Measurements from ENCODE around the gene TMEM11. TPM values are rescaled to one million over a fixed set of nuclear protein-coding genes. Genes with fewer than 3 reads are reported as not detected.

TMEM11 gene, protein sequence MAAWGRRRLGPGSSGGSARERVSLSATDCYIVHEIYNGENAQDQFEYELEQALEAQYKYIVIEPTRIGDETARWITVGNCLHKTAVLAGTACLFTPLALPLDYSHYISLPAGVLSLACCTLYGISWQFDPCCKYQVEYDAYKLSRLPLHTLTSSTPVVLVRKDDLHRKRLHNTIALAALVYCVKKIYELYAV
- 10 to 100 TPM; 21.2 to 24.9 (median 21.9) TPM for polyA plus RNA-seq (ENCODE audit: insufficient read length in 3 of 3)

DNA sequence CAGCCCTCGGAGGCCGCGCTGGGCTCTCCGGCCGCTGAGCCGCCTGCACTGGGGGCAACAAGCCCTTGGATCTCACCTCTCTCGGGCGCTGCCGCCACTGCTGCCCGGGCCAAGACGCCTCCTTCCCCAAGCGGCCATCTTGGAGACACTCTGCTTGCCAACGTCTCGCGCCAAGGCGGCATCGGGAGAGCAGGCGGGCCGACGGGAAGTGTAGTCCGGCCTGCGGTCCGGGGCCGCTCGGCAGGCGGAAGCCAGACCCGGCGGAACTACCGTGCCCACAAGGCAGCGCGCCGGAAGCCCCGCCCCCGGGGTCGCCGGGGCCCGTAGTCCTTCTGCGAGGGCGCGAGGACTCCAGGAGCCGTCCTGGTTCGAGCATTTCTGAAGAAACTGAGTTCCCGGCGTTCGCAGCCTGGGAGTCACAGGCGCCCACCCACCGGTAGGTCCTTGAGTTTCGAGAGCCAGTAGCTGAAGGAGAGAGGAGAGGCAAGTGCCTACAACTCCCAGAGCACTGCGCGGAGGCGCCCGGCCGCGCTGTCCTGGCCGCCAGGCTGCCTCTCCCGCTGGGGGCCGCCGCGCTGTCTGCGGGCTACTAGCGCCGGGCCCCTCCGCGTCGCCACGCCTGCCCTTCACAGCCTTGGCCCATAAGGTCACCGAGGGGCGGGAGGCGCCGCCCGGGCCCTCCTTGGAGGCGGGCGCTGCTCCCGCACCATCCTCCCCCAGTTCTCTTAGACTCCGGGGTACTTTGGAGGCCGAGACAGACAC lies at the start of gene TMEM11:
TSS of gene TMEM11 (minus strand) at position 147 of the 762 bp plus-strand sequence. CDS start at position 138, 9 bp downstream.
- DNase-seq (ENCODE audit: low read depth in 3 of 3, low spot score in 2 of 3) = peak; percentile 82 to 87 (median 87)

DNA sequence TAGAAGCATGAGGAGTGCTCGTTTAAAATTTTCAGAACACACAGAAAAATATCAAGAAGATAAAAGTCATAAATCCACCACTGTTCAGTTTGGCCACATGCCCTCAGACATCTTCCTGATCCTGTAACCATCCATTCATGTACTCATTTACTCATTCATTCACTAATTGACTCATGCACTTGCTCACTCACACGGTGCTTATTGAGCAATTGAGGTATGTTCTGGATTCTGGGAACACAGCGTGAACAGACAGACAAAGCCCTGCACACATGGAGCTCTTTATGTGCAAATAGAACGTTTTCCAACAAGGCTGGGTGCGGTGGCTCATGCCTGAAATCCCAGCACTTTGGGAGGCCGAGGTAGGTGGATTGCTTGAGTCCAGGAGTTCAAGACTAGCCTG lies 49.4 kb upstream of the TMEM11 start:
- no peak for DNase-seq (ENCODE audit: low read depth in 3 of 3, low spot score in 2 of 3)

DNA sequence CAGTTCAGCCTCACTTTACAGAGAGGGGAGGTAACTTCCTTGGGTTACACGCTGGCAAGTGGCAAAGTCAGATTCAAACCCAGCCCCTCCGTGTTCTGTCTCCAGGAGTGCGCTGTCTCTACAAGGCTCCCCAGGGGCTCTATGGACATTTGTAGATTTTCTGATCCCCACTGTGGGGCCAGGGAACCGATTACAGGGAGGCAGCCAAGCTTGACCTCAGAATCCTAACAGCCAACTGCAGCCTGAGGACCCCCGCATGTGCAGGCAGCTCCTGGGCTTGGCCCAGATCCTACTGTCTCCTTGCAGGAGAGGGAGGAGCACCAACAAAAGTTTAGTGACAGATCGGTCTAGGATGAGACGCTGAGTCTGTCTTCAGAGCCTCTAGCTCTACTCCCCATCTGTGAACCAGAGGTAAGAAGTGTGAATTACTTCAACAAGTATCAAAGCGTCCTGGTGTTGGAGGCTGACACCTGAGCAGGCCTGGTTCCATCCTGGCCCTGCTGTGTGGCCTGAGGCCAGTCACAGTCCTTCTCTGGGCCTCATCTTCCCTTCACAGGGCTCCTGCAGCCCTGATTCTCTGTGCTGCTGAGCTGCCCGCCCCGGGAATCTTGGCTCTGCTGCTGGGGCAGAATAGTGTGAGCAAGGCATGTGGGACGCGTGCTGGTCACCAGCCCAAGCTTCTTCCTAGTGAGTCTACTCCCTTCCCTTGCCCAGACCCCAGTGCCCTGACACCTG lies 48.5 kb upstream of the TMEM11 start:
- no peak for DNase-seq (ENCODE audit: low read depth in 3 of 3, low spot score in 2 of 3)

DNA sequence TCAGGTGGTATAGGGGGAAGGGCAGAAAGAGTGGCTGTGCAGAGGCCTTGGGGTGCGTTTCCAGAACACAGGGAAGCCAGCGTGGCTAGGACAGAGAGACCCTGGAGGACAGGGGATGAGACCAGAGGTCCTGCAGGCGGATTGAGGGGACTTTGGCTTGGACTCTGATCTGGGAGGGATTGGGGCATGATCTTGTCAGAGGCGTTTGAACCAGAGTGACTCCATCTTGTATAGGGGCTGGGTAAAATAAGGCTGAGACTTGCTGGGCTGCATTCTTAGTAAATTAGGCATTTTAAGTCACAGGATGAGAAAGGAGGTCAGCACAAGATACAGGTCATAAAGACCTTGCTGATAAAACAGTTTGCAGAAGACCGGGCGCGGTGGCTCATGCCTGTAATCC lies 44.6 kb upstream of the TMEM11 start:
- no peak for DNase-seq (ENCODE audit: low read depth in 3 of 3, low spot score in 2 of 3)

DNA sequence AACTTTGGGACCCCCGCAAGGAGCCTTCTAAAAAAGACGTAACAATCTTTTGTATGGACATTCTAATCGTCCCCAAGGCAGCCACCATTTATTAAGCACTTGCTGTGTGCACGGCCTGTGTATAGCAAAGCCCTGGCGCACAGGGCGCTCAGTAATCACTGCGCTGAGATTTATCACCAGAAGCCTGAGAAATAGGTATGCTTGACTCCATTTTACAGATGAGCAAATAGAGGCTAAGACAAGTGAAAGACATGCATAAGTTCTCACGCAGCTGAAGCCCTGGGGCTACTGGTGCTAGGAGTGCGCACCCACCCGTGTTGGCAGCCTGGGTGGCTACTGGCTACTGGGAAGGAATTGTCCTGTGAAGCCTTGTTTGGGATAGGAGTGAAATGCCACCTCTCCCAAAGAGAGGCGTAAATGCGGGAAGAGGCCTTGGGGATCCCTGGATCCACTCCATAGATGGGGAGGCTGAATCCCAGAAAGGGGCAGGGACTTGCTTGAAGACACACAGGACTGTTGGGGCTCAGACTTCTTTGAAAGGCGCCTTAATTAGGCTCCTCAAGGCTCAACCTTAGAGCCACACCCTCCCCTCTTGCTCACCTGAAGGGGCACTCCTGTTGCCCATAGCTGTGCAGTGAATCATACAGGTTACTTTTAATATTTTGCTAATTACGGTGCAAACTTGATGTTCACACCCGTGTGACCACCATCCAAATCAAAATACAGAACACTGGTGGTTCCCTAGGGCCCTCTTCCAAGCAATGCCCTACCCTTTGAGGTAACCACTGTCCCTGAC lies 39.9 kb upstream of the TMEM11 start:
- DNase-seq (ENCODE audit: low read depth in 3 of 3, low spot score in 2 of 3) = no peak

DNA sequence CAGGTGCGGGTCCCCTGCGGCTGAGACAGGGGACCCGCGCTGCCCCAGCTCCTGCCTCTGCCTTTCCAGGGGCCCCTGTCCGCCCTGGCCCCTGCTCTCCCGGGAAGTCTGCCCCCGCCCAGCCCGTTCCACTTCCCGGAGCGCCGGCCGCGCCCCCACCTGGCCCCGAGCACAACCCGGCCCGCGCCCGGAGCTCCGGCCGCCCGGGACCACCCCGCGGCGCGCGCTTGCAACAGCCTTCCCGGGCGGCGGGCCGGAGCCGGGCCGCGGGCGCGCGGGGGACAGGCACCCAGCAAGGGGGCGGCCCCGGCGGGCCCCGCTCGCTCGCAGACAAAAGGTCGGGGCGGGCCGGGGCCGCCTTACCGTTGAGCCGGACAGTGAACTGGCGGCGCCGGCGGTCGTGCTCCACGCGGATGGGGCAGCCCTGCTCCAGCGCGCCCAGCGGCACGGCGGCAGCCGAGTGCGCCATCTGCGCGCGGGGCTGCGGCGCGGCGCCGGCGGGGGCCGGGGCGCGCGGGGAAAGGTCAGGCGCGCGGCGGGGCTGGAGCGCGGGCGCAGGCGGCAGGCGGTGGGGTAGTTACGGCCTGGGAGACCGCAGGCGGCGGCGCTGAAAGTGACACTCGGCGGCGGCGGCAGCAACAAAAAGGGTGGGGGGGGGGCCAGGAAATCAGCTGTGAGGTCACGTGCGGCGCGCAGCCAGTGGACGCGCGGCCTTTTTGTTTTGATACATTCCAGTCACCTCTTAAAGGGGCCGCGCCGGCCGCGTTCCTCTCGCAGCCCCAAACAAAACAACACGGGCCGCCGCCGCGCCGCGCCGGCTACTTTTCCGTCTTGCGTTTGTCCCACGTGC lies 39.1 kb upstream of the TMEM11 start, which contains the start of gene NATD1:
TSS of gene NATD1 (minus strand) at position 615 of the 850 bp plus-strand sequence. CDS start at position 469, 146 bp downstream.
- peak in 2 of 3 donors; percentile 65 to 69 for DNase-seq (ENCODE audit: low read depth in 3 of 3, low spot score in 2 of 3)

DNA sequence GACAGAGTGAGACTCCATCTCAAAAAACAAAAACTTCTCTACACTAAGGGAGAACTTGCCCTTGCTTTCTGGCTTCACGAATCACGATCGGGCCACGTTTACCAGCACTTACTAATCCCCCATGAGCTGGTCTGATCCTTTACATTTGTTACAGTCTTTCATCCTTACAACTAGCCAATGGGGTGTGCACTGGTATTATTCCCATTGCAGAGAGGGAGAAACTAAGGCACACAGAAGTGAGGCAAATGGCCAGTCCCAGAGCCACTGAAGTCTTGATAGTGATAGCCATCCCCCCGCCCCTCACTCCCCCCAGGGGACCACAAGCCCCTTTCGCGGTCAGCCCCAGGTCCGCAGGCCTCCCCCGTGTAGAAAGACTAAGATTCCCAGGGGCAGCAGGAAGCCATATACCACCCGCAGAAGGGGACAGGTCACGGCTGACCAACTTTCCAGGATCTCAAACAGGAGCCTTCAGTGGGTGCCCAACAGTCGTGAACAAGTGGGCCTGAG lies 38.4 kb upstream of the TMEM11 start:
- DNase-seq (ENCODE audit: low read depth in 3 of 3, low spot score in 2 of 3) = no peak

DNA sequence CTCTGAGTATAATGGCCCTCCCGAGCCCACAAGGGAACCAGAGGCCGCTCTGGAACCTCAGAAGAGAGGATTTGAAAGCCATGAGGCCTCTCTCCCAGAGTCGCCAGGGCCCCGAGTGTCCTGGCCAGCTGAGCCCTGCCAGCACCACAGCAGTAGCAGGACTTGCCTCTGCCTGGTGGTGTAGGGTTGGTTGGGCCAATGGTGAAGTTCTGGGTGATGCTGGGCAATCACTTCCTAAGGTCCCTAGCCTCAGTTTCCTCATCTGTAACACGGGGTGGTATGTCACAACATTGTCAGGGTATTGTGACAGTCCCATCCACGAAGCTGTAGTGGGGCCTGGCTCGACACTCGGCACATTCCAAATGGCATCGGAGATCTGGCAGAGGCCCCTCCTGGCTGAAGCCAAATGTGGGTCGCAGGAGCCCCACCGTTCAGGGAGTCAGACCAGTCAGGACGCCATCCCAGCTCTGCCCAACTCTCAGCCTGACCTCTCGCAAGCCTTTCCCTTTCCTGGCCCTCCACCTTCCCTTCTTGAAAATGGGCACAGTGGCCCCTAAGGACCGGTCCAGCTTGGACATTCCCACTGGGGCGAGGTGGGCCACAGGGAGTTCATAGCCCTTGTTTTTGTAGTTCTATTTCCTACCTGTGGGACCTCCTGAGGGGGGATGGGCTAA lies 37.5 kb upstream of the TMEM11 start:
- no peak for DNase-seq (ENCODE audit: low read depth in 3 of 3, low spot score in 2 of 3)

DNA sequence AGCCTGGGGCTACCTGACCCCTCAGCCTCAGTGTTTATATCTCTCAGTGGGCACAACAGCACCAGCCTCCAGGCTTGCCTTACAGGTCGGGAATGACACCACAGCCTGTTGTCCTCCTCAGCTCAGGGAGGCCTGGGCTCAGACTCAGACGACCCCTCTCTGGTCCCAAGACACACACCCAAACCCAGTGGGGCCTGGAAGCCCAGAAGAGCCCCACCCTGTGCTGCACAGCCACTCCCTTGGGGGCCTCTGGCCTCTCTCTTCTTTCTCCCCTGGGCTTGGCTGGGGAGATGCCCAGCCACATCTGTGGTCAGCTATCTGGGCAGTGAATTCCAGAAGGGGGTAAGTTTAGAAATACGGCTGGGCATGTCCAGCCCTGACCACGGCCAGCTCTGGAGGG lies 36.9 kb upstream of the TMEM11 start:
- DNase-seq (ENCODE audit: low read depth in 3 of 3, low spot score in 2 of 3) = no peak

DNA sequence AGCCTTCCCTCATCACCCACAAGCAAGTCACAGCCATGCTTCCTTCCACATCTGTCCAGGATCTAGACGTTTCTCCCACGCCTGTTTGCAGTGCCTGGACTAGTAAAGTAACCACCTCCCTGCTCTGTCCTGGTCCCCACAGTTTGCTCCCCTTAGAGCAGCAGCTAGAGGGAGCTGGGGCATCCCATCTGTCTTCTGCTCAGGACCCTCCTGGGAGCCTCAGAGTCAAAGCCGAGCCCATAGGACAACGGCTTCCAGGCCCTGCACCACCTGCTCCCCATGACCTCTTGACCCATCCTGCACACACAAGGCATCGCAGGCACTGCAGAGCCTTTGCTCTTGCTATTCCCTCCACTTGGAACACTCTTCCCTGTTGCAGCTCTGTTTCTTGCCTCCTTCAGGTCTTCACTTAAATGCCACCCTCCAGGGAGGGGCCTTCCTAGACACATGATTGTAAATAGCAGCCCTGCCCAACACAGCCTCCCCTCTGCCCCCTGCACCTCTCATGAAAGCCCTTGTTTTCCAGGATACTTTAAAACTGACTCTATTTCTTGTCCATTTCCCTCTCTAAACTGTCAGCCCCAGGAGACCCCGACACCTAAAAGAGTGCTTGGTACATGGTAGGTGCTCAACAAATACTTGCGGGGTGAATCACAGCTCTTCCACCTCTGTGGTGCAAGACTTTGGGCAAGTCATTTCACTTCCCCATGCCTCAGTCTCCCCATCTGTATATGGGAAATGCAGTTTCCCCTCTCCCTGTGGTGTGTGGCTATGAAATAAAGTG lies 36.2 kb upstream of the TMEM11 start:
- DNase-seq (ENCODE audit: low read depth in 3 of 3, low spot score in 2 of 3) = no peak

DNA sequence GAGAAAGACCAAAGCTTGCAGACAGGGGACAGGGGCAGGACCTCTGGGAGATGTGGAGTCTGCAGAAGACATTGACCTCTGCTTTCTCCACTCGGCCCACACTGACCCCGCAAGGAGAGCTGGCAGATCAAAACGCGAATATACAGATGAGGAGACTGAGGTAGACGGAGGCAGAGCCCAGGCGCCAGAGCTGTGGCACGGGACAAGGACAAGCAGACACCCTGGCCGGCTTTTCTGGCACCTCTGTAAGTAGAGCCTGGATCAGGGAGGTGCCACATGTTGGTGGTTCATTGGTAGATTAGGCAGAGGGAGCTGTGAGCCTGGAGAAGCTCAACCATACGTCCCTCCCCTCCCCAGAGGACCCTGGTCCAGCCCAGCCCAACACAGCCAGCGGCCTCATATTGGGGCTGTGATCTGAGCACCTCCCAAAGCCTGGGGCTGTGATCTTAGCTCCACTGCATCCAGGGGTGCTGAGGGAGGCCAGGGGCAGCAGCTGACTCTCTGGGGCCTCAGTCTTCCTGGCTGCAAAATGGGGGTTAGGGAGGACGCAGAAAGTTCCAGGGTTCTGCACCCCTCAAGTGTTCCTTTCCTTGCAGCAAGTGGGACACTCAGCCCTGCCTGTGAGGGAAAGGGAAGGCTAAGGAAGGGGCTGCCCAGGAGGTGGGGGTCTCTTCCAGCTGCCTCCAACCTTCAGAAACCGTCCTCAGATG lies 35.3 kb upstream of the TMEM11 start:
- no peak for DNase-seq (ENCODE audit: low read depth in 3 of 3, low spot score in 2 of 3)

DNA sequence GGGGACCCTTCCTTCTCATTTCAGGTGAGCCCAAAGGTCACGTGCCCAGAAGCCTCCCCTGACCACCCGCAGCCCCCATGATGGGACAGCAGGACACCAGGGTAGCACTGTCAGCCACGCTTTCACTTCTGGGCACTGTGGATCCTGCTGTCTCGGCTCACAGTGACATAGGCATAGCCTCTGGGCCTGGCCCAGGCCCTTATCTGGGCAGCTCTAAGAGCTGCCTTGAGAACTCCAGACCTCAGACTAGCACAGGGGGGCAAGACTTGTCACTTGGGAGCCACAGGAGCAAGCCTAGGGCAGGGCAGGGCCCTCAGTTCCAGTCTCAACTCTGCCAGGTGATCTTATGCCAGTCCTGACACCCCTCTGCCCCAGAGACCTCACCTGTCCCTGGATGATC lies 34.5 kb upstream of the TMEM11 start:
- no peak for DNase-seq (ENCODE audit: low read depth in 3 of 3, low spot score in 2 of 3)

DNA sequence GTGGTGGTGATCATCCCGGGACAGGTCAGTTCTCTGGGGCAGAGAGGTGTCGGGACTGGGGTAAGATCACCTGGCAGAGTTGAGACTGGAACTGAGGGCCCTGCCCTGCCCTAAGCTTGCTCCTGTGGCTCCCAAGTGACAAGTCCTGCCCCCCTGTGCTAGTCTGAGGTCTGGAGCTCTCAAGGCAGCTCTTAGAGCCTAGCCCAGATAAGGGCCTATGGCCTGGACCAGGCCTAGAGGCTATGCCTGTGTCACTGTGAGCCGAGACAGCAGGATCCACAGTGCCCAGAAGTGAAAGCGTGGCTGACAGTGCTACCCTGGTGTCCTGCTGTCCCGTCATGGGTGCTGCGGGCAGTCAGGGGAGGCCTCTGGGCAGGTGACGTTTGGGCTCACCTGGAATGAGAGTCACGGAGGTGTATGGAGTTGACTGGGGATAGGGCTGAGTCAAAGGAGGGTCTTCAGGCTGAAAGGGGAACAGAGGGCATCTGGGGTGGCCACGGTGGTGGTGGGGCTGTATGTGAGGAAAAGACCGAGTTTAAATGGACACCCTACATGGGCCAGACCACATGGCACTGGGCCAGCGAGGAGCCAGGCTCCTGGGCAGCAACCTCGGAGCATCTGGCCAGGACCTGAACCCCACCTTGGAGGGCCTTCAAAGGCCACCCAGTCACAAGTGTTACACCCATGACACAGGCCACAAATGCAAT lies 33.7 kb upstream of the TMEM11 start:
- DNase-seq (ENCODE audit: low read depth in 3 of 3, low spot score in 2 of 3) = no peak

DNA sequence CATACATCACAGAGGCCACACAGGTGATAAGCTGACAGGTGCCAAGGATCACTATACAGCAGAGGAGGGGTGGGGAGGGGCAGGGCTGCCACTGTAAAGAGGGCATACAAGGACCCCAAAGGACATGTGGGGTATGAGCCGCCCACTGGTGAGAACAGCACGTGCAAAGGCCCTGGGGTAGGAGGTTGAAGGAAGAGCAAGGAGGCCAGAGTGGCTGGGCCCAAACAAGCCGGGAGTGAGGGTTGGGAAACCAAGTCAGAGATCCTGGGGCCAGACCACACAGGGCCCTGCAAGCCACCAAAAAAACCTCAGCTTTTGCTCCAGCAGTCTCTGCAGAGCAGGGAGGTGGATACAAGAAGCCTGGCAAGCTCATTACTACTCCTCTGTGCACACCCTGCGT lies 32.7 kb upstream of the TMEM11 start:
- DNase-seq (ENCODE audit: low read depth in 3 of 3, low spot score in 2 of 3) = no peak

DNA sequence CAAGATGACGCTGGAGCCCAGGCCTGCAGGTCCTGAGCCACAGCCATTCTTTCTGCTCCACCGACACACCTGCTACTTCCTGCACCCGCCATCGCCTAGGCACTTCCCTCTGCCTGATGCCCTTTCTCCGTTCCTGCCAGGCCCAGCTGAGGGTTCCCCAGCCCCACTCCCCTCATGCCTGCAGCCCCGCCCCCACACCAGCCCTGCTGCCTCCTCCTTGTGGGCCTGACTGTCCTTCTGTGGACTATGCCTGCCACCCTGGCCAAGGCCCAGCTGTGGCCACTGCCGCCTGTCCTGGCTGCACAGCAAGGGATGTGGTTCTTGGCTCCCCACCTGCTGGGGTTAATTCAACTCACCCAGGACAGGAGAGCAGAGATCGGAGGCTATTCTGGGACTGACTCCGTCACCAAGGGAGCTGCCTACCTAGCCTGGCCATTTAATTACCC lies 31.7 kb upstream of the TMEM11 start:
- DNase-seq (ENCODE audit: low read depth in 3 of 3, low spot score in 2 of 3) = no peak

DNA sequence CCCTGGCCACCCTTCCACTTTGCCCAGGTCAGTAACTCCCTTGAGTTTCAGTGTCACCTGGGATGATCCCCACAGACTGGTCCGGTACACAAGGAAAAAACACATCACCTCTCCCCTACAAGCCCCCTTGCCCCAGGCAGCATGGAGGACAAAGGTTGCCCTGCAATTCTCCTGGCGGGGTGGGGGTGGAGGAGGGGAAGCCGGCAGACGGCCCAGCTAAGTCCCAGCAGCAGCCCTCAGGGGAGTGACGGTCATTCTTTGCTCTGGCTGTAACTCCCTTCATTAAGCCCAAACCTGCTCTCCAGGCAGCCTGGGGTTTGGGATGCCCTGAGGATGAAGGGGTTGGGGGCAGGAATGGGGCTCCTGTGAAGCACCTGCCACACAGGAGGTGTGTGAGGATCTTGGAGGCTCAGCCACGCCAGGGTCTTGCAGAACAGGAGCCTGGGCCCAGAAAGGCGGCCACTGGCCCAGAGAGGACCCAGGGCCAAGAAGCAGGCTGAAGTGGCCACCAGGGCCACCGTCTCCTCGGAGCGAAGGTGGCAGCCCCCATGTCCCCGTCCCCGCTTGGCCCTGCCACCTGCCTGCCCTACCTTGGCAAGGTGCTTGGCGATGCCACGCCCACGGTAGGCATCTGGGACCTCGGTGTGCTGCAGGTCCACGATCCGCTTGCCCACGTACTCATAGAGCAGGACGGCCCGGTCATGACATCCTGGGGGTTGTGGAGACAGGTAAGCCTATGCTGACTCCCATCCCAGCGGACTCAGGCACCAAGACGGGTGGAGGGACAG lies 29.7 kb upstream of the TMEM11 start:
- no peak for DNase-seq (ENCODE audit: low read depth in 3 of 3, low spot score in 2 of 3)

All from right renal cortex interstitium (tissue), 3 donors.